ENCODE data around the gene HNRNPA3.

GRCh38 chr2:177221534-177221933 is 8.9 kb downstream of the HNRNPA3 start:
- no peak for TF ChIP-seq CTCF (IDR thresholded peaks at IDR 0.05)
- TF ChIP-seq NR1H2 (CRISPR knock-in tag; IDR thresholded peaks at IDR 0.05): no peak
- no peak for TF ChIP-seq E2F5 (CRISPR knock-in tag; IDR thresholded peaks at IDR 0.05)

Measured in WTC11 (cell line).